ENCODE results near the gene BIRC6.

- TF ChIP-seq POLR2AphosphoS5 (IDR thresholded peaks at IDR 0.05; ENCODE audit: low read depth, low read length) (no peak), CTCF (IDR thresholded peaks at IDR 0.05; ENCODE audit: control extremely low read depth in 1 of 3, insufficient read depth in 1 of 3, low read depth in 1 of 3, low read length in 3 of 3) (no peak)
These were observed 265.9 kb downstream of the BIRC6 start for GRCh38 chr2:32622570-32623310.

Data from H1 (cell line).